ENCODE results near the gene ATP6V0B. TPM values are rescaled to one million over a fixed set of nuclear protein-coding genes. Genes with fewer than 3 reads are reported as not detected.
A peak's percentile ranks its signal among the peaks of the same experiment; 100 is the strongest.

The ATP6V0B gene
- total and polyA plus RNA-seq, 2 of the 13 experiments (the other 11 are each of a cell fraction or from before 2014, with no cell fraction given): 157 to 161 TPM

DNA sequence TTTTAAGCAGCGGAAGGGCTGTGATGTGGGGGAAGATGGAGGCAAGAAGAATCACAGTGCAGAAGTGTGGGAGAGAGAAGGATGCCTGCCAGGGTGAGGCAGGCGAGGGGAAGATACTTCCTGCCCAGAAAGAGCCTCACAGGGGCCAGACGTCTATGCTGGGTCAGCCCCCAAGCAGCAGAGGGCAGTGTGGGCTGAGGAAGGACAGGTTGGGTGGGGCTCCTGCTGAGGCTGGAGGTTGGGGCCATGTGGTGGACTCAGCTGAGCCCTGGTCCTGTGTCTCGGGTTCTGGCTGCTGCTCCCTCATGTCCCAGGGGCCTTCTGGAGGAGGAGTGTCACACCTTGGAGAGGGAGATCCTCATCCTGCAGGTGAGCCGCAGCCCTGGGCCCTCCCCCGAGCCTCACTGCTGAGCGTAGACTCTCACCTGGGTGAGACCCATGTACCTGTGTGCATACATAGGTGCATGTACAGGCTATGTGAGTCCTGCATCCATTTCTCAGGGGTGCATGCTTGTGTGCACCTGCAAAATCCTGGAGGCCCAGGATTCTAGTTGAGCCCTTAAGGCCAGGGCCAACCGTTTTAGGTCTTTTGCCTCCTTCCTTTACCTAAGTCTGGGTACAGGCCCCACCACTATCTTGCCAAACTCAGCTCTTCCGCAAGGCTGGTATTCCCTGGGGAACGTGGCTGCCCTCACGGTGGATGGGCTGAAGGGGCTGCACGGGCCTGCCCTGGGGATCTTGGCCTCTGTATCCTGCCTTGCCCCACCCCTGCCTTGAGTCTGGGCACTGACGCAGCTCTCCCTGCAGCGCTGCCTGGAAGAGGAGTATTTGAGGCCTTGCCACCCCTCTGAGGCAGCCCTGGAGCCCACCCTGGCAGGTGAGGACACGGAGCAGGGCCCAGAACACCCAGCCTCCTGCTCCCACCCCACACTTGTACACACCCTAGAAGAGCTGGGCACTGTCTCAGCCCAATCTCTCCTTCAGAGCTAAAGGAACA is 20.3 kb downstream of the ATP6V0B start (continued):
- no peak for TF ChIP-seq PRPF4 (IDR thresholded peaks at IDR 0.05; ENCODE audit: low read depth, low read length, poor library complexity, severe bottlenecking)
- peak; percentile 53 for TF ChIP-seq AGO1 (IDR thresholded peaks at IDR 0.05; ENCODE audit: low read depth, low read length, poor library complexity, severe bottlenecking)
- no peak for TF ChIP-seq THYN1 (CRISPR knock-in tag; IDR thresholded peaks at IDR 0.05; ENCODE audit: borderline replicate concordance, low read depth)
- TF ChIP-seq, protein P1, sequence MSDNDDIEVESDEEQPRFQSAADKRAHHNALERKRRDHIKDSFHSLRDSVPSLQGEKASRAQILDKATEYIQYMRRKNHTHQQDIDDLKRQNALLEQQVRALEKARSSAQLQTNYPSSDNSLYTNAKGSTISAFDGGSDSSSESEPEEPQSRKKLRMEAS (IDR thresholded peaks at IDR 0.05): peak; percentile 20; the same call in 1 of the 2 replicates
- no peak for TF ChIP-seq HINFP (CRISPR knock-in tag; IDR thresholded peaks at IDR 0.05; ENCODE audit: low read depth)
- TF ChIP-seq TBL1XR1 (IDR thresholded peaks at IDR 0.05; ENCODE audit: borderline replicate concordance, low read length, partially characterized antibody): no peak
- TF ChIP-seq ZNF382 (CRISPR knock-in tag; IDR thresholded peaks at IDR 0.05; ENCODE audit: borderline replicate concordance): no peak
- TF ChIP-seq ZNF263 (CRISPR knock-in tag; IDR thresholded peaks at IDR 0.05): no peak
- TF ChIP-seq, protein P2, sequence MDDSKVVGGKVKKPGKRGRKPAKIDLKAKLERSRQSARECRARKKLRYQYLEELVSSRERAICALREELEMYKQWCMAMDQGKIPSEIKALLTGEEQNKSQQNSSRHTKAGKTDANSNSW (CRISPR knock-in tag; IDR thresholded peaks at IDR 0.05; ENCODE audit: borderline replicate concordance): no peak
- peak; percentile 37; the same call in 1 of the 2 replicates for TF ChIP-seq GATAD2A (CRISPR knock-in tag; IDR thresholded peaks at IDR 0.05)
- no peak for TF ChIP-seq NCOA1 (CRISPR knock-in tag; IDR thresholded peaks at IDR 0.05)
- no peak for TF ChIP-seq HOXA9 (CRISPR knock-in tag; IDR thresholded peaks at IDR 0.05; ENCODE audit: borderline replicate concordance)
- TF ChIP-seq SAP130 (CRISPR knock-in tag; IDR thresholded peaks at IDR 0.05; ENCODE audit: low read depth): peak; percentile 55; the same call in 1 of the 2 replicates
- 0 out of 4 replicates have a peak, but pooled peaks of 1 of the 2 experiments have one; percentile 46 for TF ChIP-seq KLF16 (CRISPR knock-in tag; IDR thresholded peaks at IDR 0.05)
- TF ChIP-seq RAD21 (CRISPR knock-in tag; IDR thresholded peaks at IDR 0.05): peak; percentile 57; the same call in 1 of the 2 replicates
- TF ChIP-seq, protein P3, sequence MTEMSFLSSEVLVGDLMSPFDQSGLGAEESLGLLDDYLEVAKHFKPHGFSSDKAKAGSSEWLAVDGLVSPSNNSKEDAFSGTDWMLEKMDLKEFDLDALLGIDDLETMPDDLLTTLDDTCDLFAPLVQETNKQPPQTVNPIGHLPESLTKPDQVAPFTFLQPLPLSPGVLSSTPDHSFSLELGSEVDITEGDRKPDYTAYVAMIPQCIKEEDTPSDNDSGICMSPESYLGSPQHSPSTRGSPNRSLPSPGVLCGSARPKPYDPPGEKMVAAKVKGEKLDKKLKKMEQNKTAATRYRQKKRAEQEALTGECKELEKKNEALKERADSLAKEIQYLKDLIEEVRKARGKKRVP (CRISPR knock-in tag; IDR thresholded peaks at IDR 0.05): no peak
- TF ChIP-seq, protein P4, sequence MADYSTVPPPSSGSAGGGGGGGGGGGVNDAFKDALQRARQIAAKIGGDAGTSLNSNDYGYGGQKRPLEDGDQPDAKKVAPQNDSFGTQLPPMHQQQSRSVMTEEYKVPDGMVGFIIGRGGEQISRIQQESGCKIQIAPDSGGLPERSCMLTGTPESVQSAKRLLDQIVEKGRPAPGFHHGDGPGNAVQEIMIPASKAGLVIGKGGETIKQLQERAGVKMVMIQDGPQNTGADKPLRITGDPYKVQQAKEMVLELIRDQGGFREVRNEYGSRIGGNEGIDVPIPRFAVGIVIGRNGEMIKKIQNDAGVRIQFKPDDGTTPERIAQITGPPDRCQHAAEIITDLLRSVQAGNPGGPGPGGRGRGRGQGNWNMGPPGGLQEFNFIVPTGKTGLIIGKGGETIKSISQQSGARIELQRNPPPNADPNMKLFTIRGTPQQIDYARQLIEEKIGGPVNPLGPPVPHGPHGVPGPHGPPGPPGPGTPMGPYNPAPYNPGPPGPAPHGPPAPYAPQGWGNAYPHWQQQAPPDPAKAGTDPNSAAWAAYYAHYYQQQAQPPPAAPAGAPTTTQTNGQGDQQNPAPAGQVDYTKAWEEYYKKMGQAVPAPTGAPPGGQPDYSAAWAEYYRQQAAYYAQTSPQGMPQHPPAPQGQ (CRISPR knock-in tag; IDR thresholded peaks at IDR 0.05; ENCODE audit: borderline replicate concordance): no peak
- no peak for TF ChIP-seq ZNF567 (CRISPR knock-in tag; IDR thresholded peaks at IDR 0.05; ENCODE audit: borderline replicate concordance)
- no peak for TF ChIP-seq ZBTB14 (CRISPR knock-in tag; IDR thresholded peaks at IDR 0.05)
- TF ChIP-seq, protein P5, sequence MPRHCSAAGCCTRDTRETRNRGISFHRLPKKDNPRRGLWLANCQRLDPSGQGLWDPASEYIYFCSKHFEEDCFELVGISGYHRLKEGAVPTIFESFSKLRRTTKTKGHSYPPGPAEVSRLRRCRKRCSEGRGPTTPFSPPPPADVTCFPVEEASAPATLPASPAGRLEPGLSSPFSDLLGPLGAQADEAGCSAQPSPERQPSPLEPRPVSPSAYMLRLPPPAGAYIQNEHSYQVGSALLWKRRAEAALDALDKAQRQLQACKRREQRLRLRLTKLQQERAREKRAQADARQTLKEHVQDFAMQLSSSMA (CRISPR knock-in tag; IDR thresholded peaks at IDR 0.05): no peak
- no peak for TF ChIP-seq ZNF160 (CRISPR knock-in tag; IDR thresholded peaks at IDR 0.05)

All from HepG2 (cell line).